UCSD-AML1 (cell line): ENCODE results near the gene TOR2A.
"Not testable (repeated sequence)": the region's sequence is repeated elsewhere in the genome, so short reads cannot be mapped to it uniquely, and the experiment has no call there.

ENCODE experiments used
- DNase-seq: peaks from one replicate; lab custom pipeline; 2025; ENCODE audit not compliant: unreplicated experiment; lab: John Stamatoyannopoulos, UW

The TOR2A gene

GRCh38 chr9:127734747-127735529 is at the start of gene TOR2A:
Gene TOR2A (minus strand): TSS chr9:127735294. CDS start chr9:127735270, 24 bp downstream.
- DNase-seq = peak; percentile 98

GRCh38 chr9:127783111-127784008 is 48.3 kb upstream of the TOR2A start:
- DNase-seq = peak; percentile 98

- DNase-seq = no peak
Observed at GRCh38 chr9:127781806-127782205, 46.7 kb upstream of the TOR2A start.

- not testable (repeated sequence) for DNase-seq
Observed at GRCh38 chr9:127780909-127781308, 45.8 kb upstream of the TOR2A start.

- DNase-seq = no peak
Observed at GRCh38 chr9:127780126-127780885, 45.2 kb upstream of the TOR2A start.

GRCh38 chr9:127779136-127779981 is 44.3 kb upstream of the TOR2A start:
- peak; percentile 54 for DNase-seq

- peak; percentile 85 for DNase-seq
Observed at GRCh38 chr9:127778280-127779135, 43.4 kb upstream of the TOR2A start, which contains the start of gene SH2D3C. Gene SH2D3C (minus strand): TSS chr9:127778666. CDS start chr9:127778627, 39 bp downstream.

- DNase-seq = no peak
Observed at GRCh38 chr9:127777368-127777980, 42.4 kb upstream of the TOR2A start.

GRCh38 chr9:127776924-127777289 is 41.8 kb upstream of the TOR2A start:
- DNase-seq = no peak

- peak; percentile 79 for DNase-seq
Observed at GRCh38 chr9:127776195-127776923, 41.3 kb upstream of the TOR2A start.

- no peak for DNase-seq
Observed at GRCh38 chr9:127773981-127774380, 38.9 kb upstream of the TOR2A start.

- no peak for DNase-seq
Observed at GRCh38 chr9:127773272-127773671, 38.2 kb upstream of the TOR2A start.

GRCh38 chr9:127772603-127773002 is 37.5 kb upstream of the TOR2A start:
- no peak for DNase-seq

- no peak for DNase-seq
Observed at GRCh38 chr9:127771570-127772189, 36.6 kb upstream of the TOR2A start.

GRCh38 chr9:127770905-127771569 is 35.9 kb upstream of the TOR2A start:
- DNase-seq = peak; percentile 99

- DNase-seq = no peak
Observed at GRCh38 chr9:127770583-127770904, 35.5 kb upstream of the TOR2A start.

GRCh38 chr9:127769929-127770582 is 35.0 kb upstream of the TOR2A start:
- DNase-seq = peak; percentile 64
